ENCODE measurements around the gene RSBN1L.
"Not testable (repeated sequence)": the region's sequence is repeated elsewhere in the genome, so short reads cannot be mapped to it uniquely, and the experiment has no call there.

Gene RSBN1L

GRCh38 chr7:77696057-77696642, at the start of gene RSBN1L:
Gene RSBN1L (plus strand): TSS chr7:77696459. CDS start chr7:77696470, 11 bp downstream.
- peak; percentile 98 for DNase-seq (ENCODE audit: low spot score)

- DNase-seq (ENCODE audit: low spot score): no peak
These were observed 47.4 kb upstream of the RSBN1L start for GRCh38 chr7:77648742-77649338.

- no peak for DNase-seq (ENCODE audit: low spot score)
These were observed 46.4 kb upstream of the RSBN1L start for GRCh38 chr7:77649716-77650349.

GRCh38 chr7:77651575-77652162, 44.6 kb upstream of the RSBN1L start:
- DNase-seq (ENCODE audit: low spot score): peak; percentile 67

DNA sequence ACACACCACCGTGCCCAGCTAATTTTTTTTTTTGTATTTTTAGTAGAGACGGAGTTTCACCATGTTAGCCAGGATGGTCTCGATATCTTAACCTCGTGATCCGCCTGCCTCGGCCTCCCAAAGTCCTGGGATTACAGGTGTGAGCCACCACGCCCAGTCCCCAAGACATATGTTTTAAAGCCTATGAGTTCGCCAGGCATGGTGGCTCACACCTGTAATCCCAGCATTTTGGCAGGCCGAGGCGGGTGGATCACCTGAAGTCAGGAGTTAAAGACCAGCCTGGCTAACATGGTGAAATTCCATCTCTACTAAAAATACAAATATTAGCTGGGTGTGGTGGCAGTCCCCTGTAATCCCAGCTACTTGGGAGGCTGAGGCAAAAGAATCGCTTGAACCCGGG, 43.4 kb upstream of the RSBN1L start:
- DNase-seq (ENCODE audit: low spot score): not testable (repeated sequence)

DNA sequence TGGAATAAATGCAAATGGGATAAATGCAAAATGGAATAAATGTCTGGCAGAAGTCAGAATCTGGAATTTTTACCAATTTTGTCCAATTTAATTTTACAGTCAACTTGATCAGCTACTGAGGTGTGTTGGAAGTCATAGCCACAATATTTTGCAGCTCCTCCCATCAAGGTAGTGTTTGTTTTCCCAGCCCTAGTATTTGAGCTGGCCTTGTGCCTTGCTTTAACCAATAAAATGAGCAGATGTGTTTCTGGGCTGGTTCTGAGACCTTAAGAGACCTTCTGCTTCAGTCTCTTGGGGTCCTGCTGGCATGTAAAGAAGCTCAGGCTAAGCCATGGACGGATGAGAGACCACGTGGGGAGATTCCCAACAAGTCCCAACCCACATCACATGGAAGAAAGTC, 42.7 kb upstream of the RSBN1L start:
- no peak for DNase-seq (ENCODE audit: low spot score)

- no peak for DNase-seq (ENCODE audit: low spot score)
These were observed 40.9 kb upstream of the RSBN1L start for GRCh38 chr7:77655356-77655755.

- DNase-seq (ENCODE audit: low spot score): no peak
These were observed 40.3 kb upstream of the RSBN1L start for GRCh38 chr7:77655836-77656455.

DNA sequence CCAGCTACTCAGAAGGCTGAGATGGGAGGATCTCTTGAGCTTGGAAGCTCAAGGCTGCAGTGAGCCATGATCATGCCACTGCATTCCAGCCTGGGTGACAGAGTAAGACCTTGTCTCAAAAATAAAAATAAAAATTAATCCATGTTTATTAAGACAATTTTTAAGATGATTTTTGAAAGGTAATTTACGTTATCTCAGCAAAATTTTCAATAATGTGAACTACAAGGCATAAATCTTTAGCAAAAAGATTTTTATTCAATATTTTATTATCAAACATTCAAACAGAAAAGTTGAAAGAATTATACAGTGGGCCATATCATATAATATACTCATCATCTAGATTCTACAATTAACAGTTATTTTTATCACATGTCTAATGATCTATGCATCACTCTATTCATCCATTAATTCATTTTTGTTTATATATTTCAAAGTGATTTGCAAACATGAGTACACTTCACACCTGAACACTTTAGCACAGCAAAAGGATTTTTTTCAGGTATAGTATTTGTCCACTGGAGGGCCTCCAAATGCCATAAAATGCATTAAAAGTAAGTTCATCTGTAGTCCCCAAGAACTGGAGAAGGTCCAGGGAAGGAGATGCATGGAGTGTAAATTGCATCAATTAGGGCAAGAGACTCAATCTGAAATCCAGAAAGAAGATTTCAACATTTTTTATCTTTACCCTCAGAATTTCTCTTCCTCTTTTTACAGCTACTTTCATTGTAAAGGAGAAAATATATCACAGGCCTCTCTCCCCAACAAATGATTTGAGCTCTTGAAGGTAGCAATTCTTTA, 38.6 kb upstream of the RSBN1L start:
- DNase-seq (ENCODE audit: low spot score): peak; percentile 67

DNA sequence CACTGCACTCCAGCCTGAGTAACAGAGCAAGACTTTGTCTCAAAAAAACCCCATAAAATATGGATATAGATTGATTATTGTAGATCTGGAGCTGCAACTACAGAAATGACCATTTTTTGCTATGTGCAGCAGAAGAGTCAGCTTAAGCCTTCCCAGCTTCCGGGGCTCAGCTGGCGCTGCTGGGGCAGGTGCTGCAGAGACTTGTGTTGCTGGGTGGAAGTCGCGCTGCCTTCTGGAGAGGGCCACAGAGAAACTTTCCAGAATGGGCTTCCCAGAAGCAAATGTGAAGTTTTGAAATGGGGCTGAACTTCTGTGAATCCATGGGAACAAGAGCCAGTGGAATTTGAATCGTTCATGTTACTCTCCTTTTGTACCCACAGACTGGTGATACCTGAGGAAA, 37.3 kb upstream of the RSBN1L start:
- no peak for DNase-seq (ENCODE audit: low spot score)

- DNase-seq (ENCODE audit: low spot score): no peak
These were observed 34.4 kb upstream of the RSBN1L start for GRCh38 chr7:77661816-77662215.

GRCh38 chr7:77662869-77663268, 33.4 kb upstream of the RSBN1L start:
- DNase-seq (ENCODE audit: low spot score): no peak

DNA sequence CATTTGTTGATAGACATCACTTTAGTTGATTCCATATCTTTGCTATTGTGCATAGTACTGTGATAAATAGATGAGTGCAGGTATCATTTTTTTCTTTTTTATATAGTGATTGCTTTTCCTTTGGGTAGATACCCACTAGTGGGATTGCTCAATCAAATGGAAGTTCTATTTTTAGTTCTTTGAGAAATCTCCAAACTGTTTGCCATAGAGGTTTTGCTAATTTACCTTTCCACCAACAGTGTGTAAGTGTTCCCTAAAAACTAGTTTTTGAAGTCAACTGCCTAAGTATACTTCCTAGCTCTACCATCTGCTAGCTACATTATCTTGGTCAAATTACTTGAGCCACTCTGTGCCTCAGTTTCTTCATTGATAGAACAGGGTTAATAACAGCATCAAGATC, 31.5 kb upstream of the RSBN1L start:
- DNase-seq (ENCODE audit: low spot score): no peak

- no peak for DNase-seq (ENCODE audit: low spot score)
These were observed 31.1 kb upstream of the RSBN1L start for GRCh38 chr7:77665161-77665560.

DNA sequence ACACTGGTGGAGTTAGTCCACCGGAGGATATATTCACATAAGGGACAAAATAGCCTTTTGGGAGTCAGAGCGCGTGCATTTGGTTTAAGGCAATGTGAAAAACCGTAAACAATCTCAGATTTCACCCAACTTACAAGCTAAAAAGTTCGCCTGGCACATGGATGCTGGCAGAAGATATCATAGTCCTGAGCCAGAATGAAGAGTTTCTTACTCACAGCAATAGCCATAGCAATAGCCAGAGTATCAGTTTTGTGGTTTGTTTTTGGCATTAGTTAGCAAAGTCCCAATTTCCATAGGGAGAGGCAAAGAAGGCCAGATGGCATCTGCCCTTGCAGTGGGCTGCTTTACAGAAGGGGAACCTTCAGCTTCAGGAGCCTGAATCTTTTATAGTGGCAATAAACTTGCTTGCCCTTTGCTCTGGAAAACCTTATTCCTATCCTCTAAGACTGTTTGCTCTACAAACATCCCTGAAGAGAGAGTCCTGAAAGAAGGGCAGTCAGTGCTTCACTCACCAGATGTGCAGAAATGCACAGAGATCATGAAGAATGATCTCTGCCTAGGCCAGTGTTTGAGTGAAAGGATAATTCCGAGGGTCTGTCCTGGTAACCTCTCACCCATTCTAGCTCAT, 28.7 kb upstream of the RSBN1L start:
- no peak for DNase-seq (ENCODE audit: low spot score)

- DNase-seq (ENCODE audit: low spot score): no peak
These were observed 21.4 kb upstream of the RSBN1L start for GRCh38 chr7:77674878-77675277.

- DNase-seq (ENCODE audit: low spot score): no peak
These were observed 16.7 kb upstream of the RSBN1L start for GRCh38 chr7:77679608-77680007.

GRCh38 chr7:77680266-77680665, 16.0 kb upstream of the RSBN1L start:
- DNase-seq (ENCODE audit: low spot score): no peak

GRCh38 chr7:77684030-77684429, 12.2 kb upstream of the RSBN1L start:
- DNase-seq (ENCODE audit: low spot score): no peak

- DNase-seq (ENCODE audit: low spot score): no peak
These were observed 11.0 kb upstream of the RSBN1L start for GRCh38 chr7:77685233-77685632.

DNA sequence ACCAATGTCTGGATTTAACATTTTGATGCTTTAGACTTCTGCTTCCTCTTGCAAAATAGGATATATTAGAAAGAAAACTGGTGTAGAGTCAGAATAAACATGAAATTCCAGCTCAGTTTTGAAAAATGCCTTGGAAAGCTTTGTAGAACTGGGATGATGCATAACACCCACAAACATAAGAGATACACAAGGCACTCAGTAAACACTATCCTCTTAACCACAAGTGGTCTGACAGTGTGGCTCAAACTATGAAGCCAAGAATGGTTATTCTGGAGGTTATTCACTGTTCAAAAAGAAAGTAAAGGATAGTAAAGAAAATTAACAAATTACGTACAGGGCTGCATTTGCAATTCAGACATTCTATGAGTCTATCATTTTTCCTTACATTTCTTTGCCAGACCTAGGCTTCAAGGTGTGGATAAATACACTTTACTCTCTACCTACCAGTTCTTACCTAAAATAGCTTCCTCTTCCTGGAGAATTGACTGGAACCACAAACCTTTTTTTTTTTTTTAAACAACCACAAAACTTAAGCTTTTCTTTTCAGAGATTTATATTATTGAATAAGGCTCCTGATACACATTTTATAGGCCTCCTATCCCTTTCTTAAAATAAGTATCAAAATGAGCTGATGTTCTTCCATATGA, 9.0 kb upstream of the RSBN1L start:
- DNase-seq (ENCODE audit: low spot score): no peak

Data from hematopoietic multipotent progenitor cell treated with erythropoietin and hydrocortisone succinate and interleukin-3 and kit ligand, for 15 days (in vitro differentiated cells).